K562 (cell line): ENCODE data around the gene GCK. TPM values are rescaled to one million over a fixed set of nuclear protein-coding genes. Genes with fewer than 3 reads are reported as not detected.

Experiments used
- ATAC-seq: fragments of 200-7000 bp; cut with Tn5 transposase; 3 replicates; pipeline ENCODE4 v1.9.1; 2020; ENCODE audit warnings: moderate library complexity
- BruUV-seq: library from RNA; stranded (reverse); fragments of 400-500 nt; replicated peaks from 2 replicates; lab custom pipeline; 2021; lab: Mats Ljungman, UMichigan
- CTCF ChIA-PET: fragments of 300-600 bp; formaldehyde crosslinking; extraction: SDS; loops from one replicate; lab custom pipeline; 2021; ENCODE audit warnings: low intra/inter-chr PET ratio; lab: Yijun Ruan, JAX
- POLR2A ChIA-PET: fragments of 300-600, 350-650 bp; sonication (Branson Sonifier 250); formaldehyde crosslinking; extraction: SDS; loops from one replicate; lab custom pipeline; 2021; ENCODE audit warnings: antibody characterized with exemption, inconsistent platforms; lab: Yijun Ruan, JAX
- DNase-seq, 4 experiments: peaks; one replicate each; pipeline versions ENCODE4 v3.0.0 to v3.0.0-alpha.2; 2011 to 2018; ENCODE audit warnings: low spot score in 3 of 4, mixed read lengths in 3 of 4; ENCODE audit errors: extremely low read depth in 1 of 4
- FAIRE-seq: peaks from 2 replicates; lab custom pipeline; 2011; peaks lifted over from hg19 to GRCh38; lab: Jason Lieb, UNC
- H2AFZ ChIP-seq: 2 replicates; pipeline ENCODE4 v1.6.0; 2011; ENCODE audit warnings: low read depth, low read length, control low read depth, inconsistent platforms
- H3K27ac ChIP-seq: fragments of 200-600 bp; 3 replicates; pipeline ENCODE4 v1.8.0; 2011; ENCODE audit warnings: low read depth, mild to moderate bottlenecking, control low read depth, inconsistent platforms, low read length, moderate library complexity, mixed read lengths; ENCODE audit errors: extremely low read depth
- H3K27me3 ChIP-seq, 2 experiments: fragments of 300-600 bp in 1 of 2; 2 replicates in 1 of 2; 3 replicates in 1 of 2; pipeline versions ENCODE4 v1.6.0 to v1.8.0; 2011; ENCODE audit warnings: inconsistent platforms in 2 of 2, low read length in 2 of 2, mild to moderate bottlenecking in 1 of 2, mixed read lengths in 1 of 2, moderate library complexity in 1 of 2; ENCODE audit not compliant: control insufficient read depth in 2 of 2, insufficient read depth in 2 of 2
- H3K36me3 ChIP-seq: fragments of 300-600 bp; 3 replicates; pipeline ENCODE4 v1.8.0; 2011; ENCODE audit warnings: mild to moderate bottlenecking, low read length, inconsistent platforms; ENCODE audit not compliant: control insufficient read depth, insufficient read depth
- H3K4me1 ChIP-seq, 2 experiments: fragments of 200-600 bp in 1 of 2; replicated peaks in 1 of 2; 2 replicates in 1 of 2; 3 replicates in 1 of 2; pipeline versions ENCODE4 v1.5.1 to v1.8.0; 2011; ENCODE audit warnings: inconsistent platforms in 2 of 2, low read length in 2 of 2, mild to moderate bottlenecking in 1 of 2, mixed read lengths in 1 of 2, moderate library complexity in 1 of 2; ENCODE audit not compliant: control insufficient read depth in 2 of 2, insufficient read depth in 2 of 2
- H3K4me2 ChIP-seq: 2 replicates; pipeline ENCODE4 v1.6.1; 2011; ENCODE audit warnings: low read length, control low read depth, inconsistent platforms, mixed read lengths; ENCODE audit not compliant: insufficient read depth
- H3K4me3 ChIP-seq: fragments of 200-600 bp; sonication (generic), shearing (Covaris generic); 2 replicates; pipeline ENCODE4 v1.5.1; 2016; ENCODE audit warnings: control low read depth, inconsistent platforms
- H3K79me2 ChIP-seq: fragments of 200-600 bp; 3 replicates; pipeline ENCODE4 v1.8.0; 2011; ENCODE audit warnings: low read length, inconsistent platforms; ENCODE audit not compliant: control insufficient read depth, insufficient read depth
- H3K9ac ChIP-seq, 2 experiments: 2 replicates each; pipeline versions ENCODE4 v1.6.0 to v1.6.1; 2011; ENCODE audit warnings: low read depth in 2 of 2, low read length in 2 of 2, control low read depth in 1 of 2, inconsistent platforms in 1 of 2, mild to moderate bottlenecking in 1 of 2, mixed read lengths in 1 of 2; ENCODE audit not compliant: insufficient read depth in 1 of 2
- H3K9me1 ChIP-seq: one replicate; pipeline ENCODE4 v1.6.0; 2011; ENCODE audit warnings: inconsistent platforms, mild to moderate bottlenecking, low read length, moderate library complexity; ENCODE audit not compliant: control insufficient read depth, insufficient read depth
- H3K9me3 ChIP-seq: replicated peaks from 2 replicates; pipeline ENCODE4 v1.5.1; 2011; ENCODE audit warnings: low read depth, low read length, inconsistent platforms; ENCODE audit not compliant: control insufficient read depth, insufficient read depth
- H4K20me1 ChIP-seq: replicated peaks from 2 replicates; pipeline ENCODE4 v1.6.1; 2011; ENCODE audit warnings: low read length, inconsistent platforms, mixed read lengths; ENCODE audit not compliant: control insufficient read depth, insufficient read depth
- CBX8 ChIP-seq: fragments of 200-600 bp; sonication (generic); IDR thresholded peaks from 2 replicates; pipeline ENCODE4 v1.6.1; 2012; ENCODE audit warnings: borderline replicate concordance, mixed run types, low read depth, mild to moderate bottlenecking, moderate library complexity, mixed read lengths, low read length, control low read depth, inconsistent platforms; ENCODE audit not compliant: poor library complexity, severe bottlenecking; ENCODE audit errors: extremely low read depth
- DLX4 ChIP-seq: fragments of 250-450 bp; sonication (Bioruptor Pico); IDR thresholded peaks from 2 replicates; pipeline ENCODE4 v1.6.1; 2021; ENCODE audit warnings: mild to moderate bottlenecking
- NFATC3 ChIP-seq: fragments of 450-650 bp; IDR thresholded peaks from 2 replicates; pipeline ENCODE4 v1.6.1; 2017; ENCODE audit warnings: mild to moderate bottlenecking
- TAL1 ChIP-seq: fragments of 450-650 bp; IDR thresholded peaks from 2 replicates; pipeline ENCODE4 v1.6.1; 2016; ENCODE audit warnings: mild to moderate bottlenecking
- YBX1 ChIP-seq: fragments of 450-650 bp; IDR thresholded peaks from 2 replicates; pipeline ENCODE4 v1.7.1; 2016; ENCODE audit warnings: mild to moderate bottlenecking
- ZKSCAN3 ChIP-seq: fragments of 250-450 bp; sonication (Bioruptor Pico); IDR thresholded peaks from 2 replicates; pipeline ENCODE4 v1.4.0; 2020
- ZNF586 ChIP-seq: fragments of 450-650 bp; formaldehyde crosslinking; conservative IDR thresholded peaks from 2 replicates; pipeline ENCODE4 v1.4.0; 2020; ENCODE audit warnings: mild to moderate bottlenecking, moderate library complexity
- WGBS: fragments of 100-300 bp; shearing (Covaris generic); methylation state at CpG from one replicate; pipeline ENCODE4 v1.1.6; 2016; ENCODE audit warnings: low coverage, mixed read lengths; ENCODE audit not compliant: insufficient coverage; ENCODE audit errors: missing lambda C conversion rate; 5-methylcytosine and 5-hydroxymethylcytosine counted together
- in situ Hi-C: fragments of 300-500 bp; cut with MboI; formaldehyde crosslinking; loops from 4 replicates; pipeline ENCODE4 v1.15.0; 2018; ENCODE audit warnings: inconsistent platforms, mixed read lengths
- intact Hi-C: fragments of 100-400 bp; cut with micrococcal nuclease; formaldehyde crosslinking; loops from 2 replicates; pipeline ENCODE4 v1.14.2; 2022
- polyA plus RNA-seq, 8 experiments: library from polyadenylated mRNA; depleted of rRNA in 4 of 8; stranded (reverse) in 5 of 8; unstranded in 3 of 8; fragments of >200 nt; fragmentation: Nextera tagmentation in 2 of 8; fragmentation: Illumina TruSeq in 1 of 8; extraction: Ambion mirVana in 2 of 8; extraction: Trizol in 1 of 8; gene quantifications; 2 replicates each; pipeline versions ENCODE4 v1.2.1 to v1.2.3, GENCODE V29; 2011 to 2014; ENCODE audit warnings: inconsistent platforms in 1 of 8, missing spikeins in 1 of 8
- total RNA-seq, 7 experiments: library from RNA; depleted of rRNA in 6 of 7; stranded (reverse); fragments of >200 nt in 6 of 7; fragmentation: Illumina TruSeq in 2 of 7; extraction: Trizol in 2 of 7; gene quantifications; 2 replicates each; pipeline versions ENCODE4 v1.2.1 to v1.2.3, GENCODE V29; 2011 to 2021; ENCODE audit warnings: low replicate concordance in 1 of 7

The GCK gene
- total and polyA plus RNA-seq, 9 of the 15 experiments (the other 6 are each of a cell fraction or from before 2014, with no cell fraction given) = 0.11 to 0.55 (median 0.16) TPM; not detected in 3

GRCh38 chr7:44186736-44187135 is 2.5 kb downstream of the GCK start:
- no peak overlapping the region for H3K4me3 ChIP-seq
- no peak overlapping the region for H2AFZ ChIP-seq
- 0% methylated on average over 5 of the region's 5 CpGs for WGBS
- H3K9me3 ChIP-seq = peaks cover 10% of the 10 kb centered on the region
- no peaks in the 10 kb centered on the region for H3K79me2 ChIP-seq
- no peaks in the 10 kb centered on the region for H3K9me1 ChIP-seq
- in situ Hi-C loops (no loop called here), intact Hi-C loops (no loop called here)
- no peak for TF ChIP-seq YBX1
- no peak for TF ChIP-seq NFATC3
- TF ChIP-seq TAL1 = no peak
- TF ChIP-seq ZNF586 = no peak
- no peak for TF ChIP-seq CBX8
- TF ChIP-seq ZKSCAN3 (CRISPR knock-in tag) = no peak
- TF ChIP-seq DLX4 (CRISPR knock-in tag) = no peak
- ATAC-seq (no peak), FAIRE-seq (no peak), DNase-seq (no peak)
- no peak overlapping the region for H3K4me2 ChIP-seq
- H3K36me3 ChIP-seq = no peaks in the 10 kb centered on the region
- peaks cover 0 to 5% of the 10 kb centered on the region in 2 experiments; a peak in 1 of 5 replicates for H3K4me1 ChIP-seq
- no TSS peak for BruUV-seq
- H4K20me1 ChIP-seq = no peaks in the 10 kb centered on the region
- no peak overlapping the region for H3K9ac ChIP-seq
- H3K27ac ChIP-seq = no peak overlapping the region
- ChIA-PET POLR2A (no interaction called here), CTCF (no interaction called here)
- peaks cover 7 to 41% of the 10 kb centered on the region in 2 experiments; a peak in 3 of 5 replicates for H3K27me3 ChIP-seq
